Measurements from ENCODE around the gene FSTL3.

FSTL3 gene

GRCh38 chr19:646779-647565 lies 29.2 kb upstream of the FSTL3 start:
- Histone ChIP-seq H3K4me3 (ENCODE audit: low read depth, low read length) (no peak overlapping the region), H3K9ac (ENCODE audit: low read depth, low read length) (no peak overlapping the region), H3K9me3 (ENCODE audit: control insufficient read depth, insufficient read depth, low read length) (no peaks in the 10 kb centered on the region), H3K4me1 (ENCODE audit: control insufficient read depth, insufficient read depth, low read length) (no peaks in the 10 kb centered on the region), H3K27ac (ENCODE audit: low read depth, low read length) (no peak overlapping the region), H3K36me3 (ENCODE audit: control insufficient read depth, insufficient read depth, low read length) (peaks cover 63% of the 10 kb centered on the region), H3K27me3 (ENCODE audit: control insufficient read depth, insufficient read depth, low read length) (no peaks in the 10 kb centered on the region)

- no peak overlapping the region for H3K27ac ChIP-seq (ENCODE audit: low read depth, low read length)
- H3K9me3 ChIP-seq (ENCODE audit: control insufficient read depth, insufficient read depth, low read length): no peaks in the 10 kb centered on the region
- H3K4me1 ChIP-seq (ENCODE audit: control insufficient read depth, insufficient read depth, low read length): no peaks in the 10 kb centered on the region
- no peak overlapping the region for H3K4me3 ChIP-seq (ENCODE audit: low read depth, low read length)
- peaks cover 69% of the 10 kb centered on the region for H3K36me3 ChIP-seq (ENCODE audit: control insufficient read depth, insufficient read depth, low read length)
- H3K27me3 ChIP-seq (ENCODE audit: control insufficient read depth, insufficient read depth, low read length): no peaks in the 10 kb centered on the region
- H3K9ac ChIP-seq (ENCODE audit: low read depth, low read length): no peak overlapping the region
These were observed 28.5 kb upstream of the FSTL3 start for GRCh38 chr19:647566-648284.

- H3K27ac ChIP-seq (ENCODE audit: low read depth, low read length): no peak overlapping the region
- no peak overlapping the region for H3K4me3 ChIP-seq (ENCODE audit: low read depth, low read length)
- no peaks in the 10 kb centered on the region for H3K4me1 ChIP-seq (ENCODE audit: control insufficient read depth, insufficient read depth, low read length)
- H3K9ac ChIP-seq (ENCODE audit: low read depth, low read length): no peak overlapping the region
- no peaks in the 10 kb centered on the region for H3K9me3 ChIP-seq (ENCODE audit: control insufficient read depth, insufficient read depth, low read length)
- H3K36me3 ChIP-seq (ENCODE audit: control insufficient read depth, insufficient read depth, low read length): peaks cover 69% of the 10 kb centered on the region
- H3K27me3 ChIP-seq (ENCODE audit: control insufficient read depth, insufficient read depth, low read length): no peaks in the 10 kb centered on the region
These were observed 27.9 kb upstream of the FSTL3 start for GRCh38 chr19:648305-648704.

- Histone ChIP-seq H3K36me3 (ENCODE audit: control insufficient read depth, insufficient read depth, low read length) (peaks cover 78% of the 10 kb centered on the region), H3K9ac (ENCODE audit: low read depth, low read length) (no peak overlapping the region), H3K27ac (ENCODE audit: low read depth, low read length) (no peak overlapping the region), H3K4me1 (ENCODE audit: control insufficient read depth, insufficient read depth, low read length) (no peaks in the 10 kb centered on the region), H3K4me3 (ENCODE audit: low read depth, low read length) (no peak overlapping the region), H3K27me3 (ENCODE audit: control insufficient read depth, insufficient read depth, low read length) (no peaks in the 10 kb centered on the region), H3K9me3 (ENCODE audit: control insufficient read depth, insufficient read depth, low read length) (no peaks in the 10 kb centered on the region)
These were observed 27.0 kb upstream of the FSTL3 start for GRCh38 chr19:648904-649801.

- Histone ChIP-seq H3K9me3 (ENCODE audit: control insufficient read depth, insufficient read depth, low read length) (no peaks in the 10 kb centered on the region), H3K9ac (ENCODE audit: low read depth, low read length) (no peak overlapping the region), H3K4me3 (ENCODE audit: low read depth, low read length) (no peak overlapping the region), H3K4me1 (ENCODE audit: control insufficient read depth, insufficient read depth, low read length) (no peaks in the 10 kb centered on the region), H3K27ac (ENCODE audit: low read depth, low read length) (no peak overlapping the region), H3K36me3 (ENCODE audit: control insufficient read depth, insufficient read depth, low read length) (peaks cover 73% of the 10 kb centered on the region), H3K27me3 (ENCODE audit: control insufficient read depth, insufficient read depth, low read length) (no peaks in the 10 kb centered on the region)
These were observed 26.1 kb upstream of the FSTL3 start for GRCh38 chr19:650121-650520.

GRCh38 chr19:651114-651818 lies 24.9 kb upstream of the FSTL3 start:
- Histone ChIP-seq H3K9ac (ENCODE audit: low read depth, low read length) (no peak overlapping the region), H3K4me1 (ENCODE audit: control insufficient read depth, insufficient read depth, low read length) (no peaks in the 10 kb centered on the region), H3K4me3 (ENCODE audit: low read depth, low read length) (no peak overlapping the region), H3K27ac (ENCODE audit: low read depth, low read length) (no peak overlapping the region), H3K27me3 (ENCODE audit: control insufficient read depth, insufficient read depth, low read length) (no peaks in the 10 kb centered on the region), H3K9me3 (ENCODE audit: control insufficient read depth, insufficient read depth, low read length) (no peaks in the 10 kb centered on the region), H3K36me3 (ENCODE audit: control insufficient read depth, insufficient read depth, low read length) (peaks cover 67% of the 10 kb centered on the region)

- Histone ChIP-seq H3K36me3 (ENCODE audit: control insufficient read depth, insufficient read depth, low read length) (peaks cover 60% of the 10 kb centered on the region), H3K4me3 (ENCODE audit: low read depth, low read length) (no peak overlapping the region), H3K27ac (ENCODE audit: low read depth, low read length) (no peak overlapping the region)
These were observed 24.2 kb upstream of the FSTL3 start for GRCh38 chr19:651991-652390.

GRCh38 chr19:652467-653389 lies 23.5 kb upstream of the FSTL3 start:
- Histone ChIP-seq H3K9me3 (ENCODE audit: control insufficient read depth, insufficient read depth, low read length) (no peaks in the 10 kb centered on the region), H3K36me3 (ENCODE audit: control insufficient read depth, insufficient read depth, low read length) (peaks cover 56% of the 10 kb centered on the region), H3K4me1 (ENCODE audit: control insufficient read depth, insufficient read depth, low read length) (no peaks in the 10 kb centered on the region), H3K4me3 (ENCODE audit: low read depth, low read length) (no peak overlapping the region), H3K9ac (ENCODE audit: low read depth, low read length) (no peak overlapping the region), H3K27me3 (ENCODE audit: control insufficient read depth, insufficient read depth, low read length) (no peaks in the 10 kb centered on the region), H3K27ac (ENCODE audit: low read depth, low read length) (no peak overlapping the region)

More at GRCh38 chr19:651991-652390, 24.2 kb upstream of the FSTL3 start:
- no peaks in the 10 kb centered on the region for H3K27me3 ChIP-seq (ENCODE audit: control insufficient read depth, insufficient read depth, low read length)
- no peak overlapping the region for H3K9ac ChIP-seq (ENCODE audit: low read depth, low read length)
- H3K9me3 ChIP-seq (ENCODE audit: control insufficient read depth, insufficient read depth, low read length): no peaks in the 10 kb centered on the region
- H3K4me1 ChIP-seq (ENCODE audit: control insufficient read depth, insufficient read depth, low read length): no peaks in the 10 kb centered on the region

- H3K27ac ChIP-seq (ENCODE audit: low read depth, low read length): no peak overlapping the region
- no peaks in the 10 kb centered on the region for H3K27me3 ChIP-seq (ENCODE audit: control insufficient read depth, insufficient read depth, low read length)
- no peaks in the 10 kb centered on the region for H3K4me1 ChIP-seq (ENCODE audit: control insufficient read depth, insufficient read depth, low read length)
- peaks cover 50% of the 10 kb centered on the region for H3K36me3 ChIP-seq (ENCODE audit: control insufficient read depth, insufficient read depth, low read length)
- H3K9me3 ChIP-seq (ENCODE audit: control insufficient read depth, insufficient read depth, low read length): no peaks in the 10 kb centered on the region
- H3K9ac ChIP-seq (ENCODE audit: low read depth, low read length): no peak overlapping the region
- no peak overlapping the region for H3K4me3 ChIP-seq (ENCODE audit: low read depth, low read length)
These were observed 22.8 kb upstream of the FSTL3 start for GRCh38 chr19:653425-653824.

- H3K27me3 ChIP-seq (ENCODE audit: control insufficient read depth, insufficient read depth, low read length): no peaks in the 10 kb centered on the region
- no peaks in the 10 kb centered on the region for H3K9me3 ChIP-seq (ENCODE audit: control insufficient read depth, insufficient read depth, low read length)
- H3K4me1 ChIP-seq (ENCODE audit: control insufficient read depth, insufficient read depth, low read length): no peaks in the 10 kb centered on the region
- H3K9ac ChIP-seq (ENCODE audit: low read depth, low read length): no peak overlapping the region
- no peak overlapping the region for H3K27ac ChIP-seq (ENCODE audit: low read depth, low read length)
- H3K36me3 ChIP-seq (ENCODE audit: control insufficient read depth, insufficient read depth, low read length): peaks cover 33% of the 10 kb centered on the region
- H3K4me3 ChIP-seq (ENCODE audit: low read depth, low read length): no peak overlapping the region
These were observed 20.5 kb upstream of the FSTL3 start for GRCh38 chr19:655691-656090.
